Activated T-helper 2 cell treated with anti-CD3 and anti-CD28 coated beads, Interferon-gamma antibody, Interleukin-2, Interleukin-4, amounts not matched to agents 10 μg/mL and 5 μg/mL and 100 μg/mL, durations not matched to agents 14 hours and 24 hours and 36 hours (primary cell): ENCODE results near the gene ZNF292. TPM values are rescaled to one million over a fixed set of nuclear protein-coding genes. Genes with fewer than 3 reads are reported as not detected.
"Not testable (repeated sequence)": the region's sequence is repeated elsewhere in the genome, so short reads cannot be mapped to it uniquely, and the experiment has no call there.

Experiments
- DNase-seq: peaks from one replicate; pipeline ENCODE4 v3.0.0; 2021; ENCODE audit warnings: low spot score
- H3K27ac Mint-ChIP-seq: one replicate; pipeline ENCODE4 v1.8.0; 2021; ENCODE audit warnings: mixed read lengths
- H3K27me3 Mint-ChIP-seq: one replicate; pipeline ENCODE4 v1.8.0; 2021; ENCODE audit warnings: low read depth, mixed read lengths
- H3K36me3 Mint-ChIP-seq: one replicate; pipeline ENCODE4 v1.8.0; 2021; ENCODE audit warnings: low read depth, mixed read lengths
- H3K4me1 Mint-ChIP-seq: one replicate; pipeline ENCODE4 v1.8.0; 2021; ENCODE audit warnings: low read depth, mixed read lengths
- H3K4me3 Mint-ChIP-seq: one replicate; pipeline ENCODE4 v1.8.0; 2021; ENCODE audit warnings: low read depth, mild to moderate bottlenecking, moderate library complexity, mixed read lengths
- H3K9me3 Mint-ChIP-seq: one replicate; pipeline ENCODE4 v1.8.0; 2021; ENCODE audit warnings: mixed read lengths
- intact Hi-C: fragments of 100-400 bp; cut with micrococcal nuclease; formaldehyde crosslinking; loops from one replicate; pipeline ENCODE4 v1.15.1; 2023
- total RNA-seq: library from RNA; stranded (reverse); gene quantifications from 2 replicates; pipeline ENCODE4 v1.2.3, GENCODE V29; 2022

Gene ZNF292
- total RNA-seq, 1 donor from 2014 or later, result 56.2 TPM

DNA sequence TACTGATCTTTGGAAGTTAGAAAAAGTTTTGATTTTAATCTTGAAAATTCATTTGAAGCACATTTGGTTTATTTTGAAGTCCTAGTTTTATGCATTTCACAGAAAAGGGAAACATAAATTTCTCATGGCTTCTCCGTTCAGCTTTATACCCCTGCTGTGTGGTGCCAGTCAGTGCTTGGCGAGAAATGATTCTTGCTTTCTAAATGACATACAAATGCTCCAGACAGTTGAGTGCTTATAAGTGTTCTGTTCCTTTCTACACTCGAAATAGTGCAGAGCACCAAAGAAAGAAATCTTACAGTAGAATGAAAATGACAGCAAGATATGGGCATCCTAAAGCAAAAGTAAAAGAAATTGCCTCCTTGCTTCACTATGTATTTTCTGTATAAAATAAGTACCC lies 9.0 kb upstream of the ZNF292 start:
- no peak overlapping the region for H3K4me3 Mint-ChIP-seq
- peaks cover 56% of the 10 kb centered on the region for H3K27me3 Mint-ChIP-seq
- H3K27ac Mint-ChIP-seq, result no peak overlapping the region
- H3K4me1 Mint-ChIP-seq, result peaks cover 4% of the 10 kb centered on the region
- H3K36me3 Mint-ChIP-seq, result no peaks in the 10 kb centered on the region
- intact Hi-C loops, result no loop called here
- no peak for DNase-seq
- peaks cover 7% of the 10 kb centered on the region for H3K9me3 Mint-ChIP-seq

- H3K9me3 Mint-ChIP-seq, result no peaks in the 10 kb centered on the region
- H3K36me3 Mint-ChIP-seq, result peaks cover 2% of the 10 kb centered on the region
- H3K4me3 Mint-ChIP-seq, result no peak overlapping the region
- DNase-seq, result no peak
- H3K4me1 Mint-ChIP-seq, result peaks cover 25% of the 10 kb centered on the region
- H3K27me3 Mint-ChIP-seq, result peaks cover 25% of the 10 kb centered on the region
- intact Hi-C loops, result loop anchor here (5.0 kb wide), 1 partner anchor 257 kb away; the partner anchor contains the start of gene CFAP206
- no peak overlapping the region for H3K27ac Mint-ChIP-seq
These were observed 5.0 kb upstream of the ZNF292 start for GRCh38 chr6:87150406-87150805.

DNA sequence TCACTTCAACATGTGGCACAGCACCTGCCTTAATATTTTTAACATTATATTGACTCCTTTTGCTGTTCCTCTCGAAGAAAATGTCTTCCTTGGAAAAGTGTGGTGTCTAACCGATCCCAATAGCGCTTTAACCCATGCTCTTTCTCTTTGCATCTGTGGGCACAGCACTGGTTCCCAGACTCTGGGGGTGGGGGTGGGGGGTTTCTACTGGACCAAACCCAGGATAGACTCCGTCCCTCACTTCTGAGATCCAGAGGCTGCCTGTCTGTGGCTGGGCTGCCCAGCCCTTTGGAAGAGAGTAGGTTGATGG lies 3.9 kb upstream of the ZNF292 start:
- H3K27ac Mint-ChIP-seq, result peak overlapping the region; percentile 99
- intact Hi-C loops, result loop anchor here (5.0 kb wide), 1 partner anchor 256 kb away; the partner anchor contains the start of gene CFAP206
- H3K27me3 Mint-ChIP-seq, result peaks cover 17% of the 10 kb centered on the region
- H3K36me3 Mint-ChIP-seq, result peaks cover 10% of the 10 kb centered on the region
- H3K4me3 Mint-ChIP-seq, result peak overlapping the region; percentile 93
- H3K4me1 Mint-ChIP-seq, result peaks cover 27% of the 10 kb centered on the region
- H3K9me3 Mint-ChIP-seq, result no peaks in the 10 kb centered on the region
- DNase-seq, result no peak

DNA sequence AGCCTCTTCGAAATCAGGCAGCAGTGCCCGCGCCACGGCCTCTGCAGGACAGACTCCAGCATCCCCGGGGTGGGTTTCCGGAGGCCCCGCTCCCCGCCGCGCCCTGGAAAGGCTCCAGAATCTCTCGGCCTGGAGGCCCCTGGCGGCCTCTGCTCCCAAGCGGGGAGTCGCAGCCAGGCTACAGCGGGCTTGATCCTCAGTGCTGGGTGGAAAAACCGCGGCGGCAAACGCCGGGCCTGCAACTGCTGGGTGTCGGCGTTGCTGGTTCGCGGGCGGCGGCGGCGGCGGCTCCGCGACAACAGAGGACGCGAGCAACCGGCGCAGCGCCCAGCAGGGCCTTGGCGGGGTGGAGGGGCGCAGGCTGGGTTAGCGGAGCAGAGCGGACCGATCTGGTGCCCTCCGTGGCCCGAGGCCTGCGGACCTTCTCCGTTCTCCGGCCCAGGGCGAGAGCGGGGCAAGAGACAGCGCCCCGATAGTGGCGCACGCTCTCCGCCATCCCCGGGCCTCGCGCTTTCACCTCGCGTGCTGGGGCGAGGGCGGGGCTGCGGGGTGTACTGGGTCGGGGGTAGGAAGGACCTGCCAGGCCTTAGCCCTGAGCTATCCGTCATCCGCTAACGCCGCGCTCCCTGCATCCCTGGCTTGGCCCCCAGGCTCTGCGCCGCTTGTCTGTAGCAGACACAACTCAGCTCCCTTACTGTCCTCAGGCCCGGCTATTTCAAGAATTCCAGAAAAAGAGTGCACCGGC lies 3.4 kb upstream of the ZNF292 start:
- peak; percentile 72 for DNase-seq
- intact Hi-C loops, result loop anchor here (5.0 kb wide), 1 partner anchor 255 kb away; the partner anchor contains the start of gene CFAP206
- Mint-ChIP-seq H3K4me1 (peaks cover 32% of the 10 kb centered on the region), H3K9me3 (no peaks in the 10 kb centered on the region), H3K27ac (peak overlapping the region; percentile 99), H3K4me3 (peak overlapping the region; percentile 93), H3K36me3 (peaks cover 15% of the 10 kb centered on the region), H3K27me3 (peaks cover 15% of the 10 kb centered on the region)

DNA sequence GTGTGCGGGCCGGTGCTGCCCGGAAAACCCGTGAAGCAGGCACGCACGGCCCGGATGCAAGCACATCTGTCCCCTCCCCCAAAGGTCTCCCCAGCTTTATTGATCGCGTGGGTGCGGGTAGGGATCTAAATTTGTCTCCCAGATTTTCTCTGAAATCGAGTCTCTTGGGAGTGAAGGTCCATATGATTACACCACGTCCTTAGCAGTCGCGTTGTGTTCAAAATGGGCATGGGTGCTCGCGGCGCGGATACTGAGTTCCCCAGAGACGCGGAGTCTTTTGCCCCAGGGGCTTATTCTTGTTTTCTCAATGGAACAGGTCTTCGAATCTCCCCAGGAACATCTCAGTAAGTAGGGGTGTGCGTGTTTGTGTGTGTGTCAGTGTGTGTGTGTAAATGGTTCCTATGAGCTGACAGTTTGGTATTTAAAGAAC lies 2.8 kb upstream of the ZNF292 start:
- Mint-ChIP-seq H3K4me1 (peaks cover 34% of the 10 kb centered on the region), H3K27ac (peak overlapping the region; percentile 99), H3K36me3 (peaks cover 17% of the 10 kb centered on the region), H3K4me3 (peak overlapping the region; percentile 93), H3K9me3 (no peaks in the 10 kb centered on the region), H3K27me3 (peaks cover 13% of the 10 kb centered on the region)
- no peak for DNase-seq
- intact Hi-C loops, result loop anchor here (5.0 kb wide), 1 partner anchor 255 kb away; the partner anchor contains the start of gene CFAP206

- H3K4me3 Mint-ChIP-seq, result peak overlapping the region; percentile 93
- peaks cover 30% of the 10 kb centered on the region for H3K36me3 Mint-ChIP-seq
- no peak for DNase-seq
- intact Hi-C loops, result loop anchor here (2.0 to 5.0 kb wide), 4 partner anchors 56 to 1926 kb away; partner anchors contain the start of genes CFAP206, PNRC1 and SLC35A1
- peaks cover 37% of the 10 kb centered on the region for H3K4me1 Mint-ChIP-seq
- H3K9me3 Mint-ChIP-seq, result no peaks in the 10 kb centered on the region
- H3K27me3 Mint-ChIP-seq, result no peaks in the 10 kb centered on the region
- peak overlapping the region; percentile 99 for H3K27ac Mint-ChIP-seq
These were observed 748 bp upstream of the ZNF292 start for GRCh38 chr6:87154641-87154992.

DNA sequence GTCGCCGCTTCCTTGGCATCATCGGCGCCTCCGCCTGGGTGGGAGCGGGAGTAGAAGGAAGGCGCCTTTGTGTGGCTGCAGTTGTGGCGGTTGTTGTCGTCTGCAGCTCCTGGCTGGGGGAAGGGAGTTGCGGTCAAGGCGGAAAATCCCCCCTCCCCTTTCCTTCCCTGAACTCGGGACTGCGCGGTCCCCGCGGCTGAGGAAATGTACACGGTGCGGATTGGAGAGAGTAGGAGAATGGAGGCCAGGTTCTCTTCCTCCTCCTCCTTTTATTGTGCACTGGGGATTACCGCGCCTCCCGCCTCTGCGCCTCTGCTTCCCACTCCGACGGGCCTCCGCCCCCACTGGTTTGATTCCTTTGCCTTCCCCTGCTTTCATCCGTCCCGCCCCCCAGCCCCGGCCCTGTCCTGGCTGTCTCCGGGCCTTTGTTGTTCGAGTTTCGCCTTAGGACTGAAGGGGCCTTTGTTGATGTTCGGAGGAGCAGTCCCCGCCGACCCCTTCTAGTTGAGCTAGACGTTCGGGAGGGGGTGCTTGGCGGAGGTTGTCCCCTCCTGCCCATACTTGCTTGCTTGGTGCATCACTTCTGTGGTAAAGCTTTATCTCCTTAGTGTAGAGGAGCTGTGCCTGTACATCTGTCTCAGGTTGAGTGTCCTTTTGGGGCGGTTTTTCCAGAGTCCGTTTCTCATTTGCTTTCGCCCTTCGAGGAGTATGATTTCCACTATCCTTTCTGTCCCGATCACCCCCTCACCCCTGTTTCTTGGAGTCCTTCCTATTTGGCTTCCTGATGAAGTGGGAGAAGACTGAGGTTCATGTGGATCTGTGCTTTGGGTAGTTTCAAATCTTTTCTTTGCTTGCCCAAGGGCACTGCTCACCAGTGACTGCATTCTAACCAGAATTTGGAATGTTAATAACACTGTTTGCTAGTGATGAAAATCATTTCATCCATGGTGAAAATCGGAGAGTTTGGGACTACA lies 764 bp downstream of the ZNF292 start:
- Mint-ChIP-seq H3K27me3 (no peaks in the 10 kb centered on the region), H3K36me3 (peaks cover 33% of the 10 kb centered on the region), H3K4me3 (peak overlapping the region; percentile 93), H3K9me3 (no peaks in the 10 kb centered on the region), H3K27ac (peak overlapping the region; percentile 99), H3K4me1 (peaks cover 46% of the 10 kb centered on the region)
- intact Hi-C loops, result loop anchor here (1.0 to 5.0 kb wide), 12 partner anchors 19 to 1925 kb away; partner anchors contain the start of genes AKIRIN2, ORC3, PNRC1 and SLC35A1
- DNase-seq, result peak; percentile 46

- not testable (repeated sequence) for DNase-seq, H3K27ac Mint-ChIP-seq, H3K27me3 Mint-ChIP-seq, H3K9me3 Mint-ChIP-seq
- Mint-ChIP-seq H3K36me3 (peaks cover 42% of the 10 kb centered on the region), H3K4me3 (peak overlapping the region; percentile 49), H3K4me1 (peaks cover 52% of the 10 kb centered on the region)
- intact Hi-C loops, result loop anchor here (2.0 to 5.0 kb wide), 3 partner anchors 17 to 1480 kb away; no protein-coding TSS in a partner anchor
These were observed 2.2 kb downstream of the ZNF292 start for GRCh38 chr6:87157596-87157995.

DNA sequence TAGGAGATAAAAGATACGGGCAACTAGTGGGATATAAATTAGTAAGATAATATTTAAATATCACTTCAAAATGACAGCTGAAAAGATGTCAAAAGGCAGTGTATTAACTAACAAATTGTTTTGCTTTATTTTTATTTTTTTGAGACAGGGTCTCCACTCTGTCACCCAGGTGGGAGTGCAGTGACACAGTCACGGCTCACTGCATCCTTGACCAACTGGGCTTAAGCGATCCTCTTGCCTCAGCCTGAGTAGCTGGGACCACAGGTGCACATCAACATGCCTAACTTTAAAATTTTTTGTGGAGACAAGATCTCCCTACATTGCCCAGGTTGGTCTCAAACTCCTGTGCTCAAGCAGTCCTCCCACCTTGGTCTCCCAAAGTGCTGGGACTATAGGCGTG lies 5.9 kb downstream of the ZNF292 start:
- Mint-ChIP-seq H3K4me1 (peaks cover 58% of the 10 kb centered on the region), H3K9me3 (no peaks in the 10 kb centered on the region), H3K27me3 (no peaks in the 10 kb centered on the region), H3K27ac (no peak overlapping the region), H3K36me3 (peaks cover 44% of the 10 kb centered on the region), H3K4me3 (no peak overlapping the region)
- DNase-seq, result no peak
- intact Hi-C loops, result no loop called here

- intact Hi-C loops, result no loop called here
- Mint-ChIP-seq H3K27ac (no peak overlapping the region), H3K4me1 (peaks cover 57% of the 10 kb centered on the region), H3K4me3 (no peak overlapping the region), H3K36me3 (peaks cover 27% of the 10 kb centered on the region), H3K27me3 (no peaks in the 10 kb centered on the region), H3K9me3 (no peaks in the 10 kb centered on the region)
- no peak for DNase-seq
These were observed 8.6 kb downstream of the ZNF292 start for GRCh38 chr6:87164004-87164403.

DNA sequence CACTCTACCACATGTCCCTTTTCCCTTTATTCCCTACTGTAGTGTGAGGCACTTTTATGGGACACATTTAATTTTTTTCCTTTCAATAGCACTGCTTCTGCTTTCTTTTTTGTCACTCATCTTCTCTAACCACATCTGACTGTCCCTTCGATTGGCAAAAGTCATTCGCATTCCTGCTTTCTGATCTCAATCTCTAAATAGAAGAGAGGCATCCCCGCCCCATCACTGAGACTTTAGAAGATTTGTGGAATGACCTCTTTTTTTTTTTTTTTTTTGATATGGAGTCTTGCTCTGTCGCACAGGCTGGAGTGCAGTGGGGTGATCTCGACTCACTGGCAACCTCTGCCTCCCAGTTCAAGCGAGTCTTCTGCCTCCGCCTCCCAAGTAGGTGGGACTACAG lies 9.1 kb downstream of the ZNF292 start:
- Mint-ChIP-seq H3K9me3 (no peaks in the 10 kb centered on the region), H3K27ac (no peak overlapping the region), H3K36me3 (peaks cover 27% of the 10 kb centered on the region), H3K4me1 (peaks cover 57% of the 10 kb centered on the region), H3K4me3 (no peak overlapping the region), H3K27me3 (no peaks in the 10 kb centered on the region)
- DNase-seq, result no peak
- intact Hi-C loops, result no loop called here

GRCh38 chr6:87165185-87165584 lies 9.8 kb downstream of the ZNF292 start:
- Mint-ChIP-seq H3K36me3 (peaks cover 25% of the 10 kb centered on the region), H3K27me3 (no peaks in the 10 kb centered on the region), H3K9me3 (no peaks in the 10 kb centered on the region), H3K4me1 (peaks cover 53% of the 10 kb centered on the region), H3K4me3 (no peak overlapping the region), H3K27ac (no peak overlapping the region)
- intact Hi-C loops, result no loop called here
- no peak for DNase-seq
